Common myeloid progenitor, CD34-positive (primary cell): ENCODE data around the gene SH3GL1.
A peak's percentile ranks its signal among the peaks of the same experiment; 100 is the strongest.

Experiments used
- CTCF ChIA-PET: fragments of 350-600 bp; sonication (Branson Sonifier 250); formaldehyde crosslinking; loops from one replicate; lab custom pipeline; 2021; ENCODE audit warnings: antibody characterized with exemption; lab: Charles Lee
- POLR2A ChIA-PET: fragments of 350-600 bp; sonication (Branson Sonifier 250); formaldehyde crosslinking; loops from one replicate; lab custom pipeline; 2021; ENCODE audit warnings: antibody characterized with exemption; lab: Charles Lee
- DNase-seq, 3 donors: peaks; one replicate each; pipeline versions ENCODE4 v3.0.0 to v3.0.0-alpha.2; 2013
- H3K27ac ChIP-seq, 2 experiments: 1 replicate in 1 of 2; 2 replicates in 1 of 2; pipeline ENCODE4 v1.7.0; 2013; ENCODE audit warnings: inconsistent platforms in 2 of 2, low read length in 2 of 2, mild to moderate bottlenecking in 2 of 2, low read depth in 1 of 2, moderate library complexity in 1 of 2; ENCODE audit not compliant: severe bottlenecking in 2 of 2, insufficient read depth in 1 of 2, poor library complexity in 1 of 2
- H3K27me3 ChIP-seq, 5 experiments: replicated peaks in 2 of 5; 1 replicate in 3 of 5; 2 replicates in 2 of 5; pipeline versions ENCODE4 v1.6.1 to v1.7.0; 2013; ENCODE audit warnings: low read length in 4 of 5, mild to moderate bottlenecking in 2 of 5, moderate library complexity in 2 of 5, inconsistent platforms in 1 of 5; ENCODE audit not compliant: insufficient read depth in 5 of 5, control insufficient read depth in 4 of 5
- H3K36me3 ChIP-seq, 4 experiments: 1 replicate in 2 of 4; 2 replicates in 2 of 4; pipeline versions ENCODE4 v1.6.1 to v1.7.0; 2013; ENCODE audit warnings: low read length in 3 of 4, control low read depth in 1 of 4, mild to moderate bottlenecking in 1 of 4; ENCODE audit not compliant: control insufficient read depth in 4 of 4, insufficient read depth in 4 of 4
- H3K4me1 ChIP-seq, 4 experiments: 1 replicate in 3 of 4; 2 replicates in 1 of 4; pipeline versions ENCODE4 v1.6.1 to v1.7.1; 2013; ENCODE audit warnings: low read length in 3 of 4, mild to moderate bottlenecking in 3 of 4, control low read depth in 1 of 4, inconsistent platforms in 1 of 4, moderate library complexity in 1 of 4; ENCODE audit not compliant: control insufficient read depth in 4 of 4, insufficient read depth in 4 of 4; ENCODE audit errors: control extremely low read depth in 1 of 4
- H3K4me3 ChIP-seq, 7 experiments: 1 replicate in 4 of 7; 2 replicates in 3 of 7; pipeline versions ENCODE4 v1.5.1 to v1.7.0; 2013; ENCODE audit warnings: mild to moderate bottlenecking in 7 of 7, low read length in 6 of 7, moderate library complexity in 6 of 7, inconsistent platforms in 2 of 7, low read depth in 2 of 7, control low read depth in 1 of 7; ENCODE audit not compliant: insufficient read depth in 4 of 7, control insufficient read depth in 1 of 7; ENCODE audit errors: extremely low read depth in 1 of 7
- H3K9me3 ChIP-seq, 5 experiments: 1 replicate in 4 of 5; 2 replicates in 1 of 5; pipeline versions ENCODE4 v1.6.1 to v1.7.1; 2013; ENCODE audit warnings: low read length in 4 of 5, mild to moderate bottlenecking in 2 of 5, inconsistent platforms in 1 of 5, low read depth in 1 of 5, moderate library complexity in 1 of 5; ENCODE audit not compliant: control insufficient read depth in 4 of 5, insufficient read depth in 2 of 5; ENCODE audit errors: control extremely low read depth in 1 of 5
- WGBS: methylation state at CpG from one replicate; pipeline ENCODE4 v1.1.5; 2013; ENCODE audit not compliant: insufficient coverage; 5-methylcytosine and 5-hydroxymethylcytosine counted together

Gene SH3GL1

GRCh38 chr19:4320419-4320818 is 79.9 kb downstream of the SH3GL1 start:
- Histone ChIP-seq H3K4me1 (peaks cover 0 to 6% (median 1%) of the 10 kb centered on the region in 4 experiments), H3K9me3 (peaks cover 0 to 6% (median 0%) of the 10 kb centered on the region in 5 experiments), H3K4me3 (no peak overlapping the region), H3K27ac (no peak overlapping the region), H3K27me3 (peaks cover 0 to 3% (median 0%) of the 10 kb centered on the region in 5 experiments), H3K36me3 (no peaks in the 10 kb centered on the region)
- ChIA-PET POLR2A (no interaction called here), CTCF (interaction anchor here (1.5 to 4.6 kb wide), 6 partner anchors 8 to 73 kb away, joined by 4 to 18 read pairs (median 8); partner anchors contain the start of gene YJU2)
- no peak for DNase-seq
- 100% methylated on average over 2 of the region's 2 CpGs for WGBS

DNA sequence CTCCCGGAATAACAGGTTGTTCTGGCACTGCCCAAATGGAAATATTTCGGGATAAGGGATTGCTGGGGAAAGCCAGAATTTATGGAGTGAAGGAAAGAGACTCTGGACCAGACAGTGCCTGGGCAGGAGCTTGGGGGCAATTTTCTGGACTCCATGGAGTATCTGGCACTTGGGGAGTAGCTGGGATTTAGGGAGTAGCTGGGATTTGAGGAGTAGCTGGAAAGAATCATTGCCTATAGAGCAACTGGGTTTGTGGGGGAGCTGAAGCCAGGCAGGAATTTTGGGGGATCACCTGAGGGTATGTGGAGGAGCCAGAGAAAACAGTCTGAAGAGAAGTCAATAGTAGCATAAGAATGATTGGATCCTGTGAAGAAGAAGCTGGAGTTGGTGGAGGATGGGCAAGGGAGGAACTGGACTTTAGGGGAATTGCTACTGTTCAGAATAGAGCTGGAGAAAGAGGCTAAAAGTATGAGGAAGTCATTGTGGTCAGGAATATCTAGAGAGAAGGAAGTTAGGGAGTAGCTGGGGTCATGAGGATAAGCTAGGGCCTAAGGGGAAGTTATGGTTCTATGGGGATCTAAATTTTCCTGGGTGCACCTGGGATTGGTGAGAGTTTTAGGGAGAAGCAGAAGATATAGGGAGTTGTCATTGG is 81.2 kb downstream of the SH3GL1 start:
- peak in 2 of 3 donors; percentile 41 to 42 for DNase-seq
- no peaks in the 10 kb centered on the region for H3K27me3 ChIP-seq
- WGBS, result 100% methylated on average over 2 of the region's 2 CpGs
- ChIA-PET POLR2A (interaction anchor here (0.5 kb wide), 1 partner anchor 10 kb away, joined by 3 read pairs; no protein-coding TSS in a partner anchor), CTCF (interaction anchor here (0.8 to 4.6 kb wide), 8 partner anchors 9 to 72 kb away, joined by 3 to 18 read pairs (median 4); partner anchors contain the start of gene YJU2)
- peaks cover 0 to 6% (median 1%) of the 10 kb centered on the region in 4 experiments for H3K4me1 ChIP-seq
- peaks cover 0 to 6% (median 0%) of the 10 kb centered on the region in 5 experiments for H3K9me3 ChIP-seq
- no peaks in the 10 kb centered on the region for H3K36me3 ChIP-seq
- no peak overlapping the region for H3K27ac ChIP-seq
- H3K4me3 ChIP-seq, result no peak overlapping the region

- ChIA-PET POLR2A (interaction anchor here (0.5 kb wide), 1 partner anchor 10 kb away, joined by 3 read pairs; no protein-coding TSS in a partner anchor), CTCF (interaction anchor here (2.2 to 4.6 kb wide), 2 partner anchors 12 to 34 kb away, joined by 13 to 18 read pairs; no protein-coding TSS in a partner anchor)
- DNase-seq, result no peak
- WGBS, result 97% methylated on average over 5 of the region's 7 CpGs
- peaks cover 0 to 6% (median 1%) of the 10 kb centered on the region in 4 experiments for H3K4me1 ChIP-seq
- no peaks in the 10 kb centered on the region for H3K27me3 ChIP-seq
- no peak overlapping the region for H3K4me3 ChIP-seq
- H3K9me3 ChIP-seq, result peaks cover 0 to 6% (median 0%) of the 10 kb centered on the region in 5 experiments
- no peak overlapping the region for H3K27ac ChIP-seq
- H3K36me3 ChIP-seq, result no peaks in the 10 kb centered on the region
These were observed 81.9 kb downstream of the SH3GL1 start for GRCh38 chr19:4318460-4318859.

DNA sequence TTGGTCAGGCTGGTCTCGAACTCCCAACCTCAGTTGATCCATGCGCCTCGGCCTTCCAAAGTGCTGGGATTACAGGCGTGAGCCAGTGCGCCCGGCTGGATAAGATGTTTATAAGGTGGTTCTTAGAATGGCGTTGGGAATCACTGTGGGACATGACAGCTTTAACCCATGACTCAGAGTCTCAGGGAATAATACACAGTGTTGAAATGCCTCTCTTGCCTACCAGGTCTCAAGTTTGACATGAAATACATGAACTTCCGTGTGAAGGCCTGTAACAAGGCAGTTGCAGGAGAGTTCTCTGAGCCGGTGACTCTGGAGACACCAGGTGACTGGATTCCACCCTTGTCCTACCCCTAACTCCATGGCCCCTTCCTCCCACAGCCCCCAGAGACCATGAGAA is 83.4 kb downstream of the SH3GL1 start:
- H3K9me3 ChIP-seq, result peaks cover 0 to 6% (median 0%) of the 10 kb centered on the region in 5 experiments
- 95% methylated on average over 6 of the region's 9 CpGs for WGBS
- no peak overlapping the region for H3K27ac ChIP-seq
- ChIA-PET CTCF (no interaction called here), POLR2A (no interaction called here)
- no peak overlapping the region for H3K4me3 ChIP-seq
- no peaks in the 10 kb centered on the region for H3K36me3 ChIP-seq
- DNase-seq, result no peak
- H3K27me3 ChIP-seq, result no peaks in the 10 kb centered on the region
- H3K4me1 ChIP-seq, result peaks cover 0 to 6% (median 1%) of the 10 kb centered on the region in 4 experiments

GRCh38 chr19:4313847-4314490 is 86.4 kb downstream of the SH3GL1 start:
- POLR2A ChIA-PET, result interaction anchor here (0.6 kb wide), 1 partner anchor 312 kb away, joined by 4 read pairs; no protein-coding TSS in a partner anchor
- Histone ChIP-seq H3K9me3 (no peaks in the 10 kb centered on the region), H3K36me3 (no peaks in the 10 kb centered on the region), H3K27ac (no peak overlapping the region), H3K27me3 (no peaks in the 10 kb centered on the region), H3K4me1 (peaks cover 0 to under 1% (median 0%) of the 10 kb centered on the region in 4 experiments), H3K4me3 (no peak overlapping the region)
- 90% methylated on average over 6 of the region's 12 CpGs for WGBS
- CTCF ChIA-PET, result interaction anchor here (0.6 to 1.4 kb wide), 2 partner anchors 46 to 51 kb away, joined by 3 read pairs; no protein-coding TSS in a partner anchor
- no peak for DNase-seq
